Skin epidermis (tissue), 12 donors: Measurements from ENCODE around the gene UQCR11.
"Not testable (repeated sequence)": the region's sequence is repeated elsewhere in the genome, so short reads cannot be mapped to it uniquely, and the experiment has no call there.

Experiments
- H3K27ac ChIP-seq, 21 experiments: fragments of 200-600 bp; sonication (generic) in 11 of 21; one replicate each; pipeline ENCODE4 v1.5.0; 2020; ENCODE audit warnings: mild to moderate bottlenecking in 3 of 21, inconsistent platforms in 2 of 21, moderate library complexity in 2 of 21
- H3K4me3 ChIP-seq, 7 experiments: fragments of 200-600 bp; sonication (generic) in 2 of 7; one replicate each; pipeline ENCODE4 v1.5.0; 2020; ENCODE audit warnings: inconsistent platforms in 2 of 7, mild to moderate bottlenecking in 2 of 7, moderate library complexity in 1 of 7

The UQCR11 gene

DNA sequence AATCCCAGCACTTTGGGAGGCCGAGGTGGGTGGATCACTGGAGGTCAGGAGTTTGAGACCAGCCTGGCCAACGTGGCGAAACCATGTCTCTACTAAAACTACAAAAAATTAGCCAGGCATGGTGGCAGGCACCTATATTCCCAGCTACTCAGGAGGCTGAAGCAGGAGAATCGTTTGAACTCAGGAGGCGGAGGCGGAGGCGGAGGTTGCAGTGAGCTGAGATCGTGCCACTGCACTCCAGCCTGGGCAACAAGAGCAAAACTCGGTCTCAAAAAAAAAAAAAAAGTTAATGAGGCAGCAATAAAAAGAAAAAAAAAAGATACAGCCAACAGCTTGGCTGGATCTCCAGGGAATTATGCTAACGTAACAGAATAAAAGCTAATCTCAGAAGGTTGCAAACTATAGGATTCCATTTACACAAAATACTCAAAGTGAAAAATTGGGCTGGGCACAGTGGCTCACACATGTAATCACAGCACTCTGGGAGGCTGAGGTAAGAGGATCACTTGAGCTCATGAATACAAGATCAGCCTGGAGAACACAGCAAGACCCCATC lies 35.7 kb upstream of the UQCR11 start:
- H3K4me3 ChIP-seq, H3K27ac ChIP-seq: not testable (repeated sequence)

DNA sequence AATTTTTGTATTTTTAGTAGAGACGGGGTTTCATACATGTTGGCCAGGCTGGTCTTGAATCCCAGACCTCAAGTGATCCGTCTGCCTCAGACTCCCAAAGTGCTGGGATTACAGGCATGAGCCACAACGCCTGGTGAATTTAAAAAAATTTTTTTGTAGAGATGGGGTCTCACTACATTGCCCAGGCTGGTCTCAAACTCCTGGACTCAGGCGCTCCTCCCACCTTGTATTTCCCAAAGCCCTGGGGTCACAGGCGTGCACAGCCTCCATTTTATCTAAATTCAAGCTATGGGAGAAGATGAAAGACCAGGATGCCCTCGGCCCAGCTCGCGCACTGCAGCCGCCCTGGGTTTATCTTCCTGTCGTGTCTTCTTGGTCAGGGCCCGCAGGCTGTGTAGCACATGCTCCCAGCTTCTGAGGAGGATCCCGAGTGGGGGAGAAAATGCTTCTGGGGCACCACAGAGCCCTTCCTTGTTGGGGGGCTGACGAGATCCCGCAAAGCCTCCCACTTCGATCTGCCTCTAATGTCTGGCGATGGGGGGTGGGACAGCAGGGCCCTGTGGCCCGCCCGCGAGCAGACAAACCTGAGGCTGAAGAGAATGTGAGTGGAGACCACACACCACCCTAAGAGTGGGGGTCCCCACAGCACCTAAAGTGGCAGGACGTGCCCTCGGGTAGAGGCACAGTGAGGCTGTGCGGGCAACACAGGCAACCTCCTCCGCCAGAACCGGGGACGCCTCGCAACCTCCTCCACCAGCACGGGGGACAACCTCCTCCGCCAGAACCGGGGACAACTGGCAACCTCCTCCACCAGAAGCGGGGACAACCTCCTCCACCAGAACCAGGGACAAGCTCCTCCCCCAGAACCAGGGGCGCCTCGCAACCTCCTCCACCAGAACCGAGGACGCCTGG lies 31.3 kb upstream of the UQCR11 start:
- Histone ChIP-seq H3K27ac (no peak overlapping the region), H3K4me3 (no peak overlapping the region)

DNA sequence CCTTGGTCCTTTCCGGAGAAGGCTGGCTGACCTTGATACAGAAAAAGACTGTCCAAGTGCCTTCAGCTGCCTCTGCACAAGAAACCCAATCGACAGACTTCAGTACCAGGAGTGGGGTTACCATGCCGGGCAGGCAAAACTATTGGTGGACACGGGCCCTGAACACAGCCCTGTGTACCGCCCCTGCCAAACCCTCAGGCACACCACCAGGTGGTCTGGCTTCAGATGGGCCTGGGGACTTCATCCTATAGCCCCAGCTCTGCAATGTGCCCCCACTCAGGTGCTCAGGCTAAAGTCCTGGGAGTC lies 29.6 kb upstream of the UQCR11 start:
- Histone ChIP-seq H3K27ac (no peak overlapping the region), H3K4me3 (no peak overlapping the region)

DNA sequence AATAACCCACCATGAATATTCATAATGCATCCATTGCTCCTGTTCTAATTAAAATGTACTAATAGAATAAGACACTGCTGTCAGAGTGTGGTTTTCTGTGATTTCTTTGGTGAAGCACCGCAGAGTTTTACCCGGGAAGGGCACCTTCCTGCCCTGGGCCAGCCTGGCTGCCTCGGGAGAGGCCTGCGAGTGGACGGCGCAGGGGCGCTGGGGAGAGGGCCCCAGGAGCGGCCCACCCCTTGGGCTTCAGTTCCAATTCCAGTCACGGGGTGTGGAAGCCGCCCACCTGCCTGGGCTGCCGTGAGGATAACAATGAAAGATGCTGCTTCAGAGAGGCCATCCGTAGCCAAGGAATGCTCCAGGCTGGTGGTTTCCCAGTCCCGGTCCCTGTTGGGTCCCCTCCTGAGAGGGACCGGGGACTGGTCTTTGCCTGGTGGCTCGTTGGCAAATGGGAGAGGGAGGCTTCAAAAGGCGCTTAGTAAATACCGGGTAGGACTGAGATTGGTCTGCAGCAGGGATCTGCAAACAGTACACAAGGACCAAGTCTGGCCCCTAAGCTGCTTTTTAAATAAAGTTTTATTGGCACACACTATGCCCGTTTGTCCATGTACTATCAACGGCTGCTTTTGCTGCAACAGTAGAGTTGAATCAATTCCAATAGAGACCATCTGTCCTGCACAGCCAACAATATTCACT lies 29.1 kb upstream of the UQCR11 start:
- Histone ChIP-seq H3K4me3 (no peak overlapping the region), H3K27ac (no peak overlapping the region)

DNA sequence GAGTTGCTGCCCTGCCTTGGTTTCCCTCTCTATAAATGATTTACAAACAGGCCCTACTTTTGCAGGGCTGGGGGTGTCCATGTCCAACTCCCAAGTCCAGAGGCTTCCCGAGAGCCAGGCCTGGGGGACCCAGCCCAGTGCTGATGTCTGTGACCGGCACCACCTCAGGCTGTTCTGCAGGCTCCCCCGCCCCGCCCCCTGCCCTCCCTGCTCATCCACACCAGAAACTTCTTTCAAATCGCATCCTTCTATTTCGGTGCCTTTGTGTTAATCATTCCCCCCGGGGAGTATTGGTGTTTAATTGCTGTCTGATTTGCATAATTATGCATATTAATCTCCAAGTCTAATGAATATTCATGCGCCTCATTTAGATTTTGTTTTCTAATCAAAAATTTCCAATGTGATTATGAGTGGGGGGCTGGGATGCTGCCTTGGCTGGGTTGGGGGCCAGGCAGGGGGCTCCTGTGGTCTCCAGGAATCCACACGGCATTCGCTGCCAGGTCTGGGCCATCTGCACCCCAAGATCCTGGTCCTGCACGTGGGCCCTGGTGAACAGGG lies 28.1 kb upstream of the UQCR11 start:
- Histone ChIP-seq H3K27ac (no peak overlapping the region), H3K4me3 (no peak overlapping the region)

DNA sequence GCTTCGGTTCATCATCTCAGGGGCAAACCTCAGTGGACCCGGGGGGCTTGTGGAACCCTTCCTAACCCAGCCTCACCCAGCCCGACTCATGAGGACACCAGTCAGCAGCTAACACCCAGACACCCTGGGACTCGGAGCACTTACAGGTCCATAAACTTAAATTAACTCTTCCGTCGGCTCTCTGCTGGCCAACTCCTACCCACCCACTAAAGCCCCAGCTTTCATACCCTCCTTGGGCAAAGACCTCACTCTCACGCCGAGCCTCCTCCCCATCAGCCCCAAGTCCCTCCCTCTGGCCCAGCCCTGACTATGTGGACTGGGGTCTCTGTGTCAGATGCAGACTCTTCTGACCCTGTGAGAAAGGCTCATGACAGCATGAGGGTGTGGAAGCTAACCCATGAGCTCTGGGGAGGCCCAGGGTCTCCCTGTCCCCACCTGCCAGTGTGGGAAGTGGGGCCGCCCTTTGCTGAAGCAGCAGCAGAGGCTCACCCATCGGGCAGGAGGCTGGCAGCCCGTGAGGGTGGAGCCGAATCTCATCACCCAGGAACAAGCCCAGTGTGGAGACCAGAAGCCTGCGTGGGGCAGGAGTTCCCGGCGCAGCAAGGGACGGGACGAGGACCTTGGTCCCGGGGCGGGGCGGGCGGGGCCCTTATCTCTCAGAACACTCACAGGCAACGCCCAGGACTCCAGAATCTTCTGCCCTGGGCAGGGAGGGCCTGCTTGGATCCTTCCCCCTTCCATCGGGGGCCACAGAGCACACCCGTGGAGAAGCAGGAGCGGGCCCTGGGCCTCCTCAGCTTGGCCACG lies 27.4 kb upstream of the UQCR11 start:
- no peak overlapping the region for H3K27ac ChIP-seq
- no peak overlapping the region for H3K4me3 ChIP-seq

DNA sequence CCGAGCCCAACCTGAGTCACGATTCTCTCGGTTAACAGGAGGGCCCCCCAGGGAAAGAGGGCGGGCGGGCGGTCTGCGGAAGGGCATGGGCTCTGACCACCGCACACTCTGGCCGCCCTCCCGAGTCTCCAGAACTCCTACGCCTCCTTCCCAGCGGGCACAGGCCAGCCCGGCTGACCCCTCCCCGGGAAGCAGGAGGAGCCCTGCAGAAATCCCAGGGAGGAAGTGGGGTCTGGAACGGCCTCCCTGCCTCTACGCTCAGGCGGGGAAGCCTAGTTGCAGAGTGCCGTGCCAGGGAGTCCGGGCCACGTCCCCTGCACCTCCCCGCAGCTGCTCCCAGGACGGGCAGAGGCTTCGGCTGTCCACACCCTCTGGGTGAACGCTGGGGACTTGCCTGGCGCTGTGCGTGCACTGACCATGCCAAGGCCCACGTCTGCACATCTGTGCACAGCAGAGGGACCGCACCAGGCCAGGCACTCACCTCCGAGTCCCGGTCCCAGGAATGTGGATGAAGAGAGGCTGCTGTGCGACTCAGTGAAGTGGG lies 26.4 kb upstream of the UQCR11 start:
- Histone ChIP-seq H3K4me3 (no peak overlapping the region), H3K27ac (no peak overlapping the region)

DNA sequence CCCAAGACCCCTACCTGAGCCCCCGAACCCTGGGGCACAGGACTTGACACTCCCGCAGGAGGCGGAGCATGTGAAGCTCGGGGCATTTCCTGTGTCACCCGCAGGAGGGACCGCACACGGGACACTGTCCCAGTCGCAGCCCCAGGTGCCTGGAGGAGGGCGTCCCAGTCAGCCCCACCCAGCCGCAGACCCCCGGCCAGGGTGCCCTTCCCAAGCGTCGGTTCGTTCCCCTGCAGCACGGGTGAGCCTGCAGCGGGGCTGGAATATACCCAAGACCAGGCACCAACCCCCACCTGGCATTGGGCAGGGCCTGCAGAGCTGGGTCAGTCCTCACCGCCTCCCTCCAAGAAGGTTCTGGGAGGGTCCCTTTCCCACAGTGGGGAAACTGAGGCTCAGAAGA lies 25.5 kb upstream of the UQCR11 start:
- Histone ChIP-seq H3K27ac (no peak overlapping the region), H3K4me3 (no peak overlapping the region)

DNA sequence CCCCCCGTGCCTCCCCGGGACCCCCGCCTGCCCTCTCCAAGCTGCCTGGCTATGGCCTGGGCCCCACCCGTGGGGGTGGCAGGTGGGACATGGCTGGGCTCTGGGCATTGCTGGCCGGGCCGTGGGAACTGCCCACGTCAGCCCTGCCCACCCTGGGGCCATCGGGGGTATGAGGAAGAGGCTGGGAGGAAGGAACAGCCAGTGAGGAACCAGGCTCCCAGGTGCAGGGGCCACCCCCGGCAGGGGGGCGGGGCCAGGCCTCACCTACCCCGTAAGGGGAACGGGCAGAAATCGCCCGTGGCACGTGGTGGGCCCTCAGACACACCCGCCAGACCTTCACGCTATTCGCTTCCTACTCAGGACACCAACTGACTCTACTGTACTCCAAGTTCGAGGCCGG lies 24.8 kb upstream of the UQCR11 start:
- Histone ChIP-seq H3K27ac (no peak overlapping the region), H3K4me3 (no peak overlapping the region)

DNA sequence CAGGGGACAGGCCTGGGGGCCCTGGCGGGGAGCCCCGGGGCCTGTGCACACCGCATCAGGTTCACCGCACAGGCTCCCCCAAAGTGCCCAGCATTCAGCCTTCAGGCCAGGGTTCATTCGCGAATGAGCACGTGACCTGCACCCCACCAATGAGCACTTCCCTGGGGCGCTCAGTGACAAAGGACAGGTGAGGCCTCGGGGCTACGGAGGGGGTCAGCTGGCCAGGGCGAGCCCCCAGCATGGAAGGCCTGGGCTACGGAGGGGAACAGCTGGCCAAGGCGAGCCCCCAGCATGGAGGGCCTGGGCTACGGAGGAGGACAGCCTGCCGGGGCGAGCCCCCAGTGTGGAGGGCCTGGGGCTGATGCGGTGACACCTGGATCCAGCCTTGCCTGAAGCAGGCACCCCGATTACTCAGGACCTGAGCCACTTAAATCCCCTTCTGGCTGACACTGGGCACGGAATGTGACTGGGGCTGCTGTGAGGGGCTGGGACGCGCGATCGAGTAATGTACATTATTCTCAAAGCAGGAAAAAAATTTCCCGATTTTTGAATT lies 24.1 kb upstream of the UQCR11 start:
- H3K4me3 ChIP-seq = no peak overlapping the region
- no peak overlapping the region for H3K27ac ChIP-seq

DNA sequence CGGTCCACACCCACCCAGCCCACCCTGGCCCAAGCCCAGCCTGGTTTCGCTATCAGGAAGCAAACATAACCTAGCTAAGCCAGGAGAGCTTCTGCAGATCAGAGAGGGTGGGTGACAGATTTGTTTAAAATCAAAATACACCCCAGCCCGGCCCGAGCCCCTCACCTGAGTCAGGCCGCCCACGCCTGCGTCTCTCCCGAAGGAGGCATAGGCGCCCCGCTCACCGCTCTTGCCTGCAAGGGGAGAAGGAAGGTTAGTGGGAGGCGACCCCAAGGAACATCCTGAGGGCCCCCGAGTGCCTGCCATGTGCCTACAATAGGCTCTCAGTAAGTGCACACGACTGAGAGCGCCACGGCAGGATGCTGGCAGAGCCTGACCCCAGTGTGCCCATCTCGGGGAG lies 21.9 kb upstream of the UQCR11 start:
- Histone ChIP-seq H3K27ac (no peak overlapping the region), H3K4me3 (no peak overlapping the region)

DNA sequence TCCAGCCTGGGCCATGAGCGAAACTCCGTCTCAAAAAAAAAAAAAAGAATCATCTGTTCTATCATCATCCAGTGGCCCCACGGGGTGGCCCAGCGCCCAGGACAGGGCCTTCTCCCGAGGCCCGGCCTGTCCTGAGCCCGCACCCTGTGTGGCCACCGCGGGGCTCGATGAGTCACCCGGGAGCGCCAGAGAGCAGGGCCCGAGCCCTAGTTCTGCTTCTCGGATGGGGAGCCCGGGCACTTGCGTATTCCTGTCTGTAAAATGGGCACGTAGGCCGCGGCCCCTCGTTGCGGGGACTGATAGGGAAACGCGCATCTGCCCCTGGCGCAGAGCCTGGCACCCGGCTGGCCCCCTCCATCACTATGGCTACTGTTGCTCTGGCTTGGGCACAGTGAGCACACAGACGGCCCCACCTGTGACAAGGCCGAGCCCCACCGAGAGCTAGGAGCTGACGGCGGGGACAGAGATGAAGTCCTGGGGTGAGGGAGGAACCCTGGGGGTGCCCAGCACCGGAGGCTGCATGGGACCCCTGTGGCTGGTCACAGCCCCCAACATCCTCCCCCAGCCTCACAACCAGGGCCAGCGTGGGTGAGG lies 21.3 kb upstream of the UQCR11 start:
- Histone ChIP-seq H3K4me3 (no peak overlapping the region), H3K27ac (no peak overlapping the region)

DNA sequence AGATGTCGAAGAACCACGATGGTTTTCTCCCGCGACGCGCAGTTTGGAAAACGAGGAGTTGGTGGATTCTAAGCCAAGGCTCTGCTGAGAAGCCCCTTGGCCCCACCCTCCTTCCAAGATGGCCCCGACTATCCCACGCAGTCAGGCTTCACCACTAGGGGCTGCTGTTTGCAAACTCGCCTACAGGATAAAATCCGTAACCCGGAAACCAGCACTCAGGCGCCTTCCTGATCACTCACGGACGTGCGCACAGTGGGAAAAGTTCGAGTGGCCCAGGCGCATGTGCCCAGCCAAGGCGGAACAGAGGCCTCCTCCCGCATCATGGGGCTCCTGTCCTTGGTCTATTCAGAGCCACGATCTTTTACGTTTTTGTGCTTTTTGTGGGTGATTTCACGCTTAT lies 19.2 kb upstream of the UQCR11 start:
- Histone ChIP-seq H3K4me3 (no peak overlapping the region), H3K27ac (no peak overlapping the region)

DNA sequence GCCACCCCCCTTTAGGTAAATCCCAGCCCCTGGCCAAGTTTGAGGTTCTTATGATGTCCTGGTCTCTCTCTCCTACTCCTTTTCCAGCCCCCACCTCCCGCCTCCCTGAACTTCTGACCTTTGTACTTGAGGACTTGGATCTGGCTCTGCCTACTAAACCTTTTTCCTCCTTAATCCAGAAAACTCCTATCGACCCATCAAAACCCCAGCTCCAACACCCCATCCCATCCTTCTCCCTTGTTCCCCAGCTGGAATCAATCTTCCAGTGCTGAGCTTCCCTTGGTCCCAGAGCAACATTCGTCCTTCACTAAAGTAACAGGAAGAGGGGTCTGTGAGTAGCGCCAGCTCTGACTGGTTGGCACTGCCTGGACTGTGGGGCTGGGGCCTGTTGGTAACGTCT lies 17.3 kb upstream of the UQCR11 start:
- no peak overlapping the region for H3K4me3 ChIP-seq

DNA sequence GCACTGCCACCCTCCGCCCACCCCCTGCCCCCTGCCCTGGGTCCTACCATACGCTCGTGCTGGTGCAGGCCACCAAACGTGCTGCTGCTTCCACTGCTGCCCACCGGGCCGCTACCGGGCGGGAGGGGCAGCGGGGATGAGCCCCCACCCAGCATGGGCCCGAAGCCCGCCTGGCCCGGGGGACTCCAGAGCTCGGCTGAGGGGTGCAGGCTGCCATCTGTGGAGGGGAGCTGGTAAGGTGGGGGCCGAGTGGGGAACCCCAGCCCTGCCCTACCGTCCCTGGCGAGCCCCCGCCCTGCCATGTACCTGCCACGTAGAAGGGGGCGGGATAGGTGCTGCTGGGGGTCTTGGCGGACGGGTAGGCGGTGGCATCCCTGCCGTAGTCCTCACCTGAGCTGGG lies 16.7 kb upstream of the UQCR11 start:
- Histone ChIP-seq H3K27ac (no peak overlapping the region), H3K4me3 (no peak overlapping the region)

More for the DNA sequence above, 17.3 kb upstream of the UQCR11 start:
- no peak overlapping the region for H3K27ac ChIP-seq

DNA sequence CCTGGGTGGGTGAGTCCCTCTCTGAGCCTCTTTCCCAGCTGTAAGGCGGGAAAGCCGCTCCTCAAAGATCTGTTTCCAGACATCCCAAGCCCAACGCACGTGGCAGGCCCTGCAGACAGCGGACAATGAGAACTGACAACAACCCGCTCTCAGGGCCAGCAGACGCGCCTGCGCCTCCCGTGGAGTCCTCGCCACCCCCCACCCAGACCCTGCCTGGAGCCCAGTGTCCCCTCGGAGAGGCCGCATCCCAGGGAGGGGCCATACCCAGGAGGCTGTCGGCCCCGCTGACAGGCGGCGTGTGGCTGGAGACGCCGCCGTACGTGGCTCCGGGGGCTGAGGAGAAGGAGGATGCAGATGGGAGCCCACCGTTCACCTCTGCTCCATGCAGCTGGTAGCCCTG lies 16.3 kb upstream of the UQCR11 start:
- no peak overlapping the region for H3K4me3 ChIP-seq
- no peak overlapping the region for H3K27ac ChIP-seq

DNA sequence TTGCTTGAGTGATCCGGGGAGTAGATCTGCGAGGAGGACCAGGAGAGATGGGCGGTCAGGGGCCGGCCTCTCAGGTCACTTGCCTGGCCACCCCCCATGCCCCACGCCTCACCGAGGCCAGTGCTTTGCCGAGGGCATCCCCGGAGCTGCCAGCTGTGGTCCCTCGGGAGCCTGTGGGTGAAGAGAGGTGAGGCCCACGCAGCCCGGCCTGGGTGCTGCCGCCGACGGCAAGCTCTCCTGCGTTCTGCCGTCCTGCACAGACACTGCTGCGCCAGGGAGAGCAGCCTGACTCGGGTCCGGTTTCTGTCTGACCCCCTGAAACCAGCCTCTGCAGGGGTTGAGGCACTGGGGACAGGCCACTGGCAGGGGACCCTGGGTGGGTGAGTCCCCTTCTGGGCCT lies 15.8 kb upstream of the UQCR11 start:
- H3K4me3 ChIP-seq = no peak overlapping the region

DNA sequence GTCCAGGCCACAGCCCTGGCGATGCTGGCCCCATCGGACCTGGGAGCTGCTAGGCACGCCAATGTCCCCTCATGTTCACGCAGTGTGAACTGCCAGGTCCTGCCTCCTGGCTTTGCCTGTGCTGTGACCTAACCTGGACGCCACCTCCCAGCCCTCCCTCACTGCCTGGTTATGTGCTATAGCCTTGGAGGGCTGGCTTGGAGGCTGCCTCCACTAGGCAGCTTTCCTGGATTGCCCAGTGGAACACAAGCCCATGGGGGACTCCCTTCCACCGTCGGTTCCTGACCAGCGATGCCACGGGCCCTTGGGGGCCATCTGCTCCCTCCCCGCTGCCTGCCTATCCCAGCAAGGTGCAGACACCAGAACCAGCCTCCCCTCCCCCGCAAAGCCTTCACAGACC lies 15.2 kb upstream of the UQCR11 start:
- Histone ChIP-seq H3K4me3 (no peak overlapping the region), H3K27ac (no peak overlapping the region)

More for the DNA sequence above, 15.8 kb upstream of the UQCR11 start:
- no peak overlapping the region for H3K27ac ChIP-seq

DNA sequence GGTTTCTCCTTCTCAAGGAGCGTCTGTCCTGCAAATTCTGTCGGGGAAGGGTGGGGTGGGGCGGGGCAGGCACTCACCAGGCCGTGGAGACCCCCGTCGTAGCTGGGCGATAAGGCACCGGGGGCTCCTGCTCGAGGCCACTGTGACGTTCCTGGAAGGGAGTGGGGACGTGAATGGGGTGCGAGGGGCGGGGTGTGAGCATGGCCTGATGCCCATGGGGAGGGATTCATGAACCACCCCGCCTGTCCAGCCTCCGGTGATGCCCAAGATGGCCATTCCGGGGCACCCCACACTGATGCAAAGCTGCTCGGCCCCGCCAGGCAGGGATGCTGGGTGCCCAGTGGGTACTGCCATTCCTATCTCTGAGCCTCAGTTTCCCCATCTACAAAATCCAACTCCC lies 14.4 kb upstream of the UQCR11 start:
- H3K4me3 ChIP-seq = no peak overlapping the region
- no peak overlapping the region for H3K27ac ChIP-seq
